HG03135 (cell line): ENCODE results near the gene PDK2.
A peak's percentile ranks its signal among the peaks of the same experiment; 100 is the strongest.

Experiments
- ATAC-seq: cut with Tn5 transposase; IDR thresholded peaks from one replicate; pipeline ENCODE4 v1.9.1; 2021; ENCODE audit warnings: mild to moderate bottlenecking, moderate library complexity; ENCODE audit not compliant: unreplicated experiment

PDK2 gene

GRCh38 chr17:50148226-50149090 is 53.3 kb downstream of the PDK2 start:
- peak; percentile 33 for ATAC-seq

- ATAC-seq = no peak
These were observed 53.9 kb downstream of the PDK2 start for GRCh38 chr17:50149091-50149416.

GRCh38 chr17:50149417-50150353 is 54.5 kb downstream of the PDK2 start:
- no peak for ATAC-seq

GRCh38 chr17:50150354-50151040 is 55.3 kb downstream of the PDK2 start, which contains the start of gene PPP1R9B:
Gene PPP1R9B, minus strand, starts transcription at chr17:50150677. Its CDS starts 164 bp downstream, at chr17:50150513.
- ATAC-seq = no peak

- ATAC-seq = peak; percentile 44
These were observed 56.1 kb downstream of the PDK2 start for GRCh38 chr17:50151041-50151936.

- ATAC-seq = no peak
These were observed 56.9 kb downstream of the PDK2 start for GRCh38 chr17:50151937-50152547.

GRCh38 chr17:50152736-50153135 is 57.6 kb downstream of the PDK2 start:
- ATAC-seq = no peak

- ATAC-seq = no peak
These were observed 58.8 kb downstream of the PDK2 start for GRCh38 chr17:50153650-50154575.

GRCh38 chr17:50154604-50155003 is 59.5 kb downstream of the PDK2 start:
- no peak for ATAC-seq

GRCh38 chr17:50155115-50155819 is 60.1 kb downstream of the PDK2 start:
- ATAC-seq = no peak

GRCh38 chr17:50157891-50158290 is 62.7 kb downstream of the PDK2 start:
- no peak for ATAC-seq

- peak; percentile 76 for ATAC-seq
These were observed 66.1 kb downstream of the PDK2 start for GRCh38 chr17:50161023-50161910.
